Transverse colon (tissue), 4 donors: ENCODE data around the gene DNAJC19. TPM values are rescaled to one million over a fixed set of nuclear protein-coding genes. Genes with fewer than 3 reads are reported as not detected.

Source experiments
- DNase-seq: peaks from one replicate; pipeline ENCODE4 v3.0.0-alpha.2; 2019
- H3K27ac ChIP-seq, 4 donors: fragments of 200-600 bp; sonication (generic); 2 replicates each; pipeline ENCODE4 v1.5.1; 2016 to 2018; ENCODE audit warnings: inconsistent platforms in 4 of 4
- H3K27me3 ChIP-seq: fragments of 200-600 bp; sonication (generic); 2 replicates; pipeline ENCODE4 v1.5.1; 2017; ENCODE audit warnings: inconsistent platforms
- H3K36me3 ChIP-seq, 4 donors: fragments of 200-600 bp; sonication (generic); 2 replicates each; pipeline ENCODE4 v1.5.1; 2017 to 2019; ENCODE audit warnings: inconsistent platforms in 4 of 4
- H3K4me1 ChIP-seq, 4 donors: fragments of 200-600 bp; sonication (generic); 2 replicates each; pipeline ENCODE4 v1.5.1; 2017 to 2020; ENCODE audit warnings: inconsistent platforms in 4 of 4
- H3K4me3 ChIP-seq, 4 donors: fragments of 200-600 bp; sonication (generic); 1 replicate in 1 of 4; 2 replicates in 3 of 4; pipeline versions ENCODE4 v1.5.1 to v1.6.1; 2017 to 2019; ENCODE audit warnings: inconsistent platforms in 4 of 4
- H3K9me3 ChIP-seq, 2 donors: fragments of 200-600 bp; sonication (generic); 2 replicates each; pipeline ENCODE4 v1.5.1; 2017 to 2019; ENCODE audit warnings: inconsistent platforms in 2 of 2
- EP300 ChIP-seq: sonication (generic); formaldehyde crosslinking; IDR thresholded peaks from one replicate; pipeline ENCODE4 v1.6.1; 2017; ENCODE audit warnings: antibody characterized with exemption, low read depth
- POLR2A ChIP-seq: fragments of 450-650 bp; IDR thresholded peaks from one replicate; pipeline ENCODE4 v1.6.1; 2016; ENCODE audit warnings: antibody characterized with exemption, mild to moderate bottlenecking, moderate library complexity
- POLR2AphosphoS5 ChIP-seq, 3 donors: sonication (generic); formaldehyde crosslinking; IDR thresholded peaks; one replicate each; pipeline ENCODE4 v1.6.1; 2016; ENCODE audit warnings: antibody characterized with exemption in 3 of 3
- WGBS, 2 donors: methylation state at CpG; one replicate each; pipeline ENCODE4 v1.1.5; 2018; ENCODE audit warnings: low coverage in 1 of 2; 5-methylcytosine and 5-hydroxymethylcytosine counted together
- in situ Hi-C, 4 donors: fragments of 200-750 bp; cut with MboI; loops; one replicate each; pipeline versions ENCODE4 v1.15.0 to v1.15.1; 2017; ENCODE audit warnings: low sequenced_read_pairs in 3 of 4, low pct_ligation_motif_present in 1 of 4, low pct_unique_long_range_greater_than_20kb in 1 of 4
- intact Hi-C: fragments of 100-400 bp; cut with DNase I; formaldehyde crosslinking; loops from one replicate; pipeline ENCODE4 v1.15.1; 2023; ENCODE audit warnings: low total_unique reads
- total RNA-seq, 4 donors: library from RNA; depleted of rRNA; stranded (reverse); fragments of >200 nt; gene quantifications; one replicate each; pipeline ENCODE4 v1.1.0, GENCODE V29; 2016
- TF ChIP-seq, protein P1 (sequence below), 5 experiments: fragments of 200-600 bp in 3 of 5; fragments of 450-650 bp in 2 of 5; sonication (generic) in 3 of 5; IDR thresholded peaks; 1 replicate in 2 of 5; 2 replicates in 3 of 5; pipeline ENCODE4 v1.5.1; 2016 to 2017; ENCODE audit warnings: antibody characterized with exemption in 5 of 5, inconsistent platforms in 3 of 5, mild to moderate bottlenecking in 2 of 5, moderate library complexity in 1 of 5

The DNAJC19 gene
- total RNA-seq, 4 donors from 2014 or later: 21.7 to 49.4 (median 30.9) TPM

DNA sequence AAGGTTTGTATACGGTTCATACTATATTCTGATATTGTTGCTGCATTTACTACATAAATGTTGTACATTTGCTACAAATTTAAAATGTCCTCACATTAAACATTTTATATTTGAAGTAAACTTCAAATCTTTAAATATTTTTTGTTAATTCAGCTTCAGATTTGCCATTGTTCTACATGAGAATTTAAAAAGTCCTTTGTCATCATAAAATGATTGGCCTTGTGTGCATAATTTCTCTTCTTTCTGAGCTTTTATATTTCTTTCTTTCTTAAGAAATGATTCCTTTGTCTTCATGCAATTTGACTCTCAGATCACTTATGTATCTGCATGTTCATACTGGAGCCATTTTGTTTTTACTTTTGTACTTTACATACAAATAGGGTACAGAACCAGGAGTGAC, 28.0 kb downstream of the DNAJC19 start:
- Histone ChIP-seq H3K36me3 (peaks cover 0 to 60% (median 21%) of the 10 kb centered on the region in 4 donors), H3K4me3 (no peak overlapping the region), H3K4me1 (no peaks in the 10 kb centered on the region), H3K27ac (no peak overlapping the region), H3K9me3 (no peaks in the 10 kb centered on the region), H3K27me3 (no peaks in the 10 kb centered on the region)
- DNase-seq: no peak
- WGBS, 2 donors: 93 to 100% methylated on average over 1 of the region's 1 CpG
- in situ Hi-C loops: no loop called here
- TF ChIP-seq POLR2AphosphoS5 (IDR thresholded peaks at IDR 0.05): no peak
- intact Hi-C loops: no loop called here

DNA sequence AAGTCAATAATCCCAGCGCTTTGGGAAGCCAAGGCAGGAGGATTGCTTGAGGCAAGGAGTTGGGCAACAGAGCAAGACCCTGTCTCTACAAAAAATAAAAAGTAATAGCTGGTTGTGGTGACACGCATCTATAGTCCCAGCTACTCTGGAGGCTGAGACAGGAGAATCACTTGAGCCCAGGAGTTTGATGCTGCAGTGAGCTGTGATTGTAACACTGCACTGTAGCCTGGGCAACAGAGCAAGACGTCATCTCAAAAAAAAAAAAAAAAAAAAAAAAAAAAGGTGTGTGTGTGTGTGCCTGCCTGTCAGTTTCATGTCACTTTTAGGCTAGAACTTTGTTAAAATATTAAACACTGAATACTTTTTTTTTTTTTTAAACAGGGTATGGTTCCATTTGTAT, 28.4 kb downstream of the DNAJC19 start:
- 79 to 100% methylated on average over 2 to 3 of the region's 3 CpGs for WGBS, 2 donors
- no peaks in the 10 kb centered on the region for H3K27me3 ChIP-seq
- no peaks in the 10 kb centered on the region for H3K9me3 ChIP-seq
- no peak for TF ChIP-seq POLR2AphosphoS5 (IDR thresholded peaks at IDR 0.05)
- no peak for TF ChIP-seq EP300
- no peak for TF ChIP-seq POLR2A
- TF ChIP-seq, protein P1, sequence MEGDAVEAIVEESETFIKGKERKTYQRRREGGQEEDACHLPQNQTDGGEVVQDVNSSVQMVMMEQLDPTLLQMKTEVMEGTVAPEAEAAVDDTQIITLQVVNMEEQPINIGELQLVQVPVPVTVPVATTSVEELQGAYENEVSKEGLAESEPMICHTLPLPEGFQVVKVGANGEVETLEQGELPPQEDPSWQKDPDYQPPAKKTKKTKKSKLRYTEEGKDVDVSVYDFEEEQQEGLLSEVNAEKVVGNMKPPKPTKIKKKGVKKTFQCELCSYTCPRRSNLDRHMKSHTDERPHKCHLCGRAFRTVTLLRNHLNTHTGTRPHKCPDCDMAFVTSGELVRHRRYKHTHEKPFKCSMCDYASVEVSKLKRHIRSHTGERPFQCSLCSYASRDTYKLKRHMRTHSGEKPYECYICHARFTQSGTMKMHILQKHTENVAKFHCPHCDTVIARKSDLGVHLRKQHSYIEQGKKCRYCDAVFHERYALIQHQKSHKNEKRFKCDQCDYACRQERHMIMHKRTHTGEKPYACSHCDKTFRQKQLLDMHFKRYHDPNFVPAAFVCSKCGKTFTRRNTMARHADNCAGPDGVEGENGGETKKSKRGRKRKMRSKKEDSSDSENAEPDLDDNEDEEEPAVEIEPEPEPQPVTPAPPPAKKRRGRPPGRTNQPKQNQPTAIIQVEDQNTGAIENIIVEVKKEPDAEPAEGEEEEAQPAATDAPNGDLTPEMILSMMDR (IDR thresholded peaks at IDR 0.05): no peak
- no peak overlapping the region for H3K4me3 ChIP-seq
- in situ Hi-C loops (no loop called here), intact Hi-C loops (no loop called here)
- peaks cover 0 to 65% (median 23%) of the 10 kb centered on the region in 4 donors for H3K36me3 ChIP-seq
- H3K4me1 ChIP-seq: no peaks in the 10 kb centered on the region
- no peak overlapping the region for H3K27ac ChIP-seq
- no peak for DNase-seq

DNA sequence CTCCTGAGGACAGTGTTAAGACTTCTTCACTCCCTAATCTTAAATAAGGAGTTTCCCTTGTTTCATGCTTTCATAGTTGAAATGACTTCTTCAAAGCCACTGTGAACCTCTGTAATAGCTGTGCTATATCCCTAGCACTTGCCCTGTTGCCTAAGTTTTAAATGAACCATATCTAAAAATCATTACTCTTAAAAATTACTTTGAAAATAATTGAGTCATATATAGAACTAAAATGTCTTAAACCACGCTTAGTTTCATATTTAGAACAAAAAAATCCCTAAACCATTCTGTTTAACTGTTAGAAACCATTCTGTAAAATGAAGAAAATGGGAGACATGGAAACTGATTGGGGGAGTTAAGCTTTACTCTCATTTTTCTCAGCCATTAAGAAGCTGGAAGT, 29.8 kb downstream of the DNAJC19 start:
- H3K4me1 ChIP-seq: no peaks in the 10 kb centered on the region
- 74 to 94% methylated on average over 1 of the region's 1 CpG for WGBS, 2 donors
- intact Hi-C loops (no loop called here), in situ Hi-C loops (no loop called here)
- H3K36me3 ChIP-seq: peaks cover 0 to 72% (median 23%) of the 10 kb centered on the region in 4 donors
- no peaks in the 10 kb centered on the region for H3K27me3 ChIP-seq
- no peak for TF ChIP-seq EP300
- TF ChIP-seq, protein P1 (IDR thresholded peaks at IDR 0.05): no peak
- no peak for TF ChIP-seq POLR2A
- no peak for TF ChIP-seq POLR2AphosphoS5 (IDR thresholded peaks at IDR 0.05)
- DNase-seq: no peak
- H3K9me3 ChIP-seq: no peaks in the 10 kb centered on the region
- H3K27ac ChIP-seq: no peak overlapping the region
- H3K4me3 ChIP-seq: no peak overlapping the region

DNA sequence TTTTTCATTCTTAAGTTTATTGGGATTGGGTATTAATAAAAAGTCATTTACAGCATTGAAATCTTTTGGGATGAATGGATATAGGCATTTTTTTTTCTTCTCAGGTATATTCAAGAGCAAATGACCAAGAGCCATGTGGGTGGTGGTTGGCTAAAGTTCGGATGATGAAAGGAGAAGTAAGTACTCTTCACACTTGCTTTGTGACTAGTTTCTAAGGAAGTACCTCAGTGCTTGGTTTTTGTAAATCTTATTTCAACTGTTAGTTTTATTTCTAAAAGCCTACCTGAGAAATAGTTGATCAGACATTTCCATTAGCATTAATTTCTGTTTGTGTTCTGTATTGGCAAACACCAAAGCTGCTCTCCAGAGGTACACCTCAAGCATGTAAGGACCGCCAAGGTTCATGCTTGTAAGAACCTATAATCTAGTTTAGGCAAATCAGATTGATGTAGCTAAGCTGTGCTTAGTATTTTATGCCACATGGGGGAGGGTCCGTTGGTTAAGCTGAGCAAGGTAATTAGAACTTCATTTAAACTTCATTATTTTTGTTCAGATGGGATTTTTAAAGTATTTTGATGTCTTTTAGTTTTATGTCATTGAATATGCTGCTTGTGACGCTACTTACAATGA, 41.7 kb downstream of the DNAJC19 start:
- in situ Hi-C loops (no loop called here), intact Hi-C loops (no loop called here)
- H3K27ac ChIP-seq: no peak overlapping the region
- no peaks in the 10 kb centered on the region for H3K9me3 ChIP-seq
- H3K27me3 ChIP-seq: no peaks in the 10 kb centered on the region
- no peak for DNase-seq
- H3K4me1 ChIP-seq: no peaks in the 10 kb centered on the region
- TF ChIP-seq, protein P1 (IDR thresholded peaks at IDR 0.05): no peak
- TF ChIP-seq EP300 (no peak), POLR2AphosphoS5 (IDR thresholded peaks at IDR 0.05) (no peak), POLR2A (no peak)
- peaks cover 0 to 54% (median 17%) of the 10 kb centered on the region in 4 donors for H3K36me3 ChIP-seq
- WGBS, 2 donors: 87 to 91% methylated on average over 4 of the region's 4 CpGs
- H3K4me3 ChIP-seq: no peak overlapping the region

- Histone ChIP-seq H3K27me3 (no peaks in the 10 kb centered on the region), H3K27ac (no peak overlapping the region), H3K9me3 (no peaks in the 10 kb centered on the region), H3K36me3 (peaks cover 0 to 12% (median 2%) of the 10 kb centered on the region in 4 donors), H3K4me3 (no peak overlapping the region), H3K4me1 (no peaks in the 10 kb centered on the region)
- intact Hi-C loops (no loop called here), in situ Hi-C loops (no loop called here)
- no peak for DNase-seq
- TF ChIP-seq POLR2A (no peak), EP300 (no peak), POLR2AphosphoS5 (IDR thresholded peaks at IDR 0.05) (no peak)
- TF ChIP-seq, protein P1 (IDR thresholded peaks at IDR 0.05): no peak
- WGBS, 2 donors: 95 to 96% methylated on average over 5 of the region's 5 CpGs
Observed at GRCh38 chr3:180940826-180941225, 48.7 kb downstream of the DNAJC19 start.
